ENCODE data around the gene LCT. TPM values are rescaled to one million over a fixed set of nuclear protein-coding genes. Genes with fewer than 3 reads are reported as not detected.

Gene LCT
- total and polyA plus RNA-seq, 2 of the 13 experiments (the other 11 are each of a cell fraction or from before 2014, with no cell fraction given): not detected

DNA sequence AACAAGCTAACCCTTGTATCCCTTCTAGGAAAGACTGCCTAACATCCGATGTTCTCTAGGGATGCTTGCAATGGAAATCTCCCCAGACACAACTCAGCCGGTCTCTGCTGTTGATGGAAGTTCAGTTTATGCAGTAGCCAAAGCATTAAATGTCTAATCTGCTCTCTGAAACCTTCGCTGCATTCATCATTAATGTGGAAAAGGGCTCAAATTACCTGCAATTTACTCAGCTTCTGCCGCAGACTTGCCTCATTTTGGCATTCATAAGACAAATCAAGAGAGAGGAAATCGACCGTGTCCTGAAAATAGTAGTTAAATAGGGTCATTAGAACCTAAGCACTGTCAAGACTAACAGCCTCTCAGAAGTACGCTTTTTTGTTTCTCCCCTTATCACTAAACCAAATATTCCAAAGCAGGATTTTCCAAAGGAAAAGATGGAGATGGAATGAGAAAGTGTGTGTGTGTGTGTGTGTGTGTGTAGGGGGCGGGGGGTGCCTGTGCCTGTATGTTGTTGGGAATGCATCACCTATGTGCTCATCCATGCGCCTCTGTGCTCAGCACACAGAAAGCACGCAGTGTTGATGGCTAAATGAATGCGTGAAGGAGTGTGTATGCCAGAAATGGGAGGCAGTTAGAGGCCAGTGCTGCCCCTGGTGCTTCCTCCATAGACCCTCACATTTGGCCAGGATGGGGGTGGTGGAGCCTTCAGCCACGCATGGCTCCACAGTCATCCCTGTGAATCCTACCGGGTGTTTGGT, 7.4 kb downstream of the LCT start:
- FAIRE-seq: no peak
- ATAC-seq: no peak
- no peaks in the 10 kb centered on the region for H3K79me2 ChIP-seq (ENCODE audit: insufficient read depth, low read length)
- in situ Hi-C loops (cut with HindIII; ENCODE audit: extremely low pct_ligation_motif_present, low pct_unique_long_range_greater_than_20kb): no loop called here
- POLR2A ChIA-PET: no interaction called here
- intact Hi-C loops (cut with micrococcal nuclease; ENCODE audit: unreplicated experiment): no loop called here
- H3K4me1 ChIP-seq (ENCODE audit: insufficient read depth, low read length): 0 out of 2 replicates have a peak, but pooled peaks cover 5% of the 10 kb centered on the region
- H3K9me3 ChIP-seq (ENCODE audit: low read length): no peaks in the 10 kb centered on the region
- H3K27ac ChIP-seq (ENCODE audit: extremely low read length, insufficient read depth, low read length): no peak overlapping the region
- no peaks in the 10 kb centered on the region for H4K20me1 ChIP-seq (ENCODE audit: insufficient read depth, low read length)
- no peak overlapping the region for H3K9ac ChIP-seq (ENCODE audit: insufficient read depth, low read depth, low read length)
- CTCF ChIA-PET (ENCODE audit: low intra/inter-chr PET ratio, low total read pairs): no interaction called here
- BruUV-seq (replicated peaks): no TSS peak
- no peak overlapping the region for H3K4me2 ChIP-seq (ENCODE audit: low read depth, low read length)
- H3K27me3 ChIP-seq (ENCODE audit: control insufficient read depth in 1 of 2, insufficient read depth in 2 of 2, low read length in 2 of 2): peaks cover 2 to 8% of the 10 kb centered on the region in 2 experiments; a peak in 3 of 5 replicates
- DNase-seq (ENCODE audit: low spot score): no peak
- 36% methylated on average over 12 of the region's 13 CpGs for WGBS (ENCODE audit: low lambda C conversion rate)
- H3K4me3 ChIP-seq (replicated peaks in 1 of 3; ENCODE audit: insufficient read depth in 1 of 3, low read depth in 2 of 3, low read length in 3 of 3): no peak overlapping the region
- H3K36me3 ChIP-seq (replicated peaks in 1 of 2; ENCODE audit: control insufficient read depth in 1 of 2, insufficient read depth in 2 of 2, low read length in 2 of 2): no peaks in the 10 kb centered on the region
- H2AFZ ChIP-seq (ENCODE audit: low read length): no peak overlapping the region
- no peak for TF ChIP-seq ZSCAN29 (CRISPR knock-in tag; conservative IDR thresholded peaks at IDR 0.05)
- no peak for TF ChIP-seq ADNP (CRISPR knock-in tag; IDR thresholded peaks at IDR 0.05)
- TF ChIP-seq MED1 (CRISPR knock-in tag; IDR thresholded peaks at IDR 0.05): no peak
- TF ChIP-seq ZBTB1 (CRISPR knock-in tag; IDR thresholded peaks at IDR 0.05; ENCODE audit: borderline replicate concordance): no peak
- TF ChIP-seq ETV5 (CRISPR knock-in tag; IDR thresholded peaks at IDR 0.05; ENCODE audit: borderline replicate concordance): no peak
- TF ChIP-seq ZNF160 (CRISPR knock-in tag; IDR thresholded peaks at IDR 0.05): no peak
- TF ChIP-seq, protein P1, sequence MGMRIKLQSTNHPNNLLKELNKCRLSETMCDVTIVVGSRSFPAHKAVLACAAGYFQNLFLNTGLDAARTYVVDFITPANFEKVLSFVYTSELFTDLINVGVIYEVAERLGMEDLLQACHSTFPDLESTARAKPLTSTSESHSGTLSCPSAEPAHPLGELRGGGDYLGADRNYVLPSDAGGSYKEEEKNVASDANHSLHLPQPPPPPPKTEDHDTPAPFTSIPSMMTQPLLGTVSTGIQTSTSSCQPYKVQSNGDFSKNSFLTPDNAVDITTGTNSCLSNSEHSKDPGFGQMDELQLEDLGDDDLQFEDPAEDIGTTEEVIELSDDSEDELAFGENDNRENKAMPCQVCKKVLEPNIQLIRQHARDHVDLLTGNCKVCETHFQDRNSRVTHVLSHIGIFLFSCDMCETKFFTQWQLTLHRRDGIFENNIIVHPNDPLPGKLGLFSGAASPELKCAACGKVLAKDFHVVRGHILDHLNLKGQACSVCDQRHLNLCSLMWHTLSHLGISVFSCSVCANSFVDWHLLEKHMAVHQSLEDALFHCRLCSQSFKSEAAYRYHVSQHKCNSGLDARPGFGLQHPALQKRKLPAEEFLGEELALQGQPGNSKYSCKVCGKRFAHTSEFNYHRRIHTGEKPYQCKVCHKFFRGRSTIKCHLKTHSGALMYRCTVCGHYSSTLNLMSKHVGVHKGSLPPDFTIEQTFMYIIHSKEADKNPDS (CRISPR knock-in tag; IDR thresholded peaks at IDR 0.05): no peak
- TF ChIP-seq SIX4 (CRISPR knock-in tag; IDR thresholded peaks at IDR 0.05): no peak
- TF ChIP-seq ZSCAN25 (CRISPR knock-in tag; IDR thresholded peaks at IDR 0.05): no peak
- TF ChIP-seq, protein P2, sequence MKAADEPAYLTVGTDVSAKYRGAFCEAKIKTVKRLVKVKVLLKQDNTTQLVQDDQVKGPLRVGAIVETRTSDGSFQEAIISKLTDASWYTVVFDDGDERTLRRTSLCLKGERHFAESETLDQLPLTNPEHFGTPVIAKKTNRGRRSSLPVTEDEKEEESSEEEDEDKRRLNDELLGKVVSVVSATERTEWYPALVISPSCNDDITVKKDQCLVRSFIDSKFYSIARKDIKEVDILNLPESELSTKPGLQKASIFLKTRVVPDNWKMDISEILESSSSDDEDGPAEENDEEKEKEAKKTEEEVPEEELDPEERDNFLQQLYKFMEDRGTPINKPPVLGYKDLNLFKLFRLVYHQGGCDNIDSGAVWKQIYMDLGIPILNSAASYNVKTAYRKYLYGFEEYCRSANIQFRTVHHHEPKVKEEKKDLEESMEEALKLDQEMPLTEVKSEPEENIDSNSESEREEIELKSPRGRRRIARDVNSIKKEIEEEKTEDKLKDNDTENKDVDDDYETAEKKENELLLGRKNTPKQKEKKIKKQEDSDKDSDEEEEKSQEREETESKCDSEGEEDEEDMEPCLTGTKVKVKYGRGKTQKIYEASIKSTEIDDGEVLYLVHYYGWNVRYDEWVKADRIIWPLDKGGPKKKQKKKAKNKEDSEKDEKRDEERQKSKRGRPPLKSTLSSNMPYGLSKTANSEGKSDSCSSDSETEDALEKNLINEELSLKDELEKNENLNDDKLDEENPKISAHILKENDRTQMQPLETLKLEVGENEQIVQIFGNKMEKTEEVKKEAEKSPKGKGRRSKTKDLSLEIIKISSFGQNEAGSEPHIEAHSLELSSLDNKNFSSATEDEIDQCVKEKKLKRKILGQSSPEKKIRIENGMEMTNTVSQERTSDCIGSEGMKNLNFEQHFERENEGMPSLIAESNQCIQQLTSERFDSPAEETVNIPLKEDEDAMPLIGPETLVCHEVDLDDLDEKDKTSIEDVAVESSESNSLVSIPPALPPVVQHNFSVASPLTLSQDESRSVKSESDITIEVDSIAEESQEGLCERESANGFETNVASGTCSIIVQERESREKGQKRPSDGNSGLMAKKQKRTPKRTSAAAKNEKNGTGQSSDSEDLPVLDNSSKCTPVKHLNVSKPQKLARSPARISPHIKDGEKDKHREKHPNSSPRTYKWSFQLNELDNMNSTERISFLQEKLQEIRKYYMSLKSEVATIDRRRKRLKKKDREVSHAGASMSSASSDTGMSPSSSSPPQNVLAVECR (CRISPR knock-in tag; IDR thresholded peaks at IDR 0.05; ENCODE audit: borderline replicate concordance): no peak
- TF ChIP-seq, protein P3, sequence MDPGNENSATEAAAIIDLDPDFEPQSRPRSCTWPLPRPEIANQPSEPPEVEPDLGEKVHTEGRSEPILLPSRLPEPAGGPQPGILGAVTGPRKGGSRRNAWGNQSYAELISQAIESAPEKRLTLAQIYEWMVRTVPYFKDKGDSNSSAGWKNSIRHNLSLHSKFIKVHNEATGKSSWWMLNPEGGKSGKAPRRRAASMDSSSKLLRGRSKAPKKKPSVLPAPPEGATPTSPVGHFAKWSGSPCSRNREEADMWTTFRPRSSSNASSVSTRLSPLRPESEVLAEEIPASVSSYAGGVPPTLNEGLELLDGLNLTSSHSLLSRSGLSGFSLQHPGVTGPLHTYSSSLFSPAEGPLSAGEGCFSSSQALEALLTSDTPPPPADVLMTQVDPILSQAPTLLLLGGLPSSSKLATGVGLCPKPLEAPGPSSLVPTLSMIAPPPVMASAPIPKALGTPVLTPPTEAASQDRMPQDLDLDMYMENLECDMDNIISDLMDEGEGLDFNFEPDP (CRISPR knock-in tag; conservative IDR thresholded peaks at IDR 0.05): no peak
- TF ChIP-seq, protein P4, sequence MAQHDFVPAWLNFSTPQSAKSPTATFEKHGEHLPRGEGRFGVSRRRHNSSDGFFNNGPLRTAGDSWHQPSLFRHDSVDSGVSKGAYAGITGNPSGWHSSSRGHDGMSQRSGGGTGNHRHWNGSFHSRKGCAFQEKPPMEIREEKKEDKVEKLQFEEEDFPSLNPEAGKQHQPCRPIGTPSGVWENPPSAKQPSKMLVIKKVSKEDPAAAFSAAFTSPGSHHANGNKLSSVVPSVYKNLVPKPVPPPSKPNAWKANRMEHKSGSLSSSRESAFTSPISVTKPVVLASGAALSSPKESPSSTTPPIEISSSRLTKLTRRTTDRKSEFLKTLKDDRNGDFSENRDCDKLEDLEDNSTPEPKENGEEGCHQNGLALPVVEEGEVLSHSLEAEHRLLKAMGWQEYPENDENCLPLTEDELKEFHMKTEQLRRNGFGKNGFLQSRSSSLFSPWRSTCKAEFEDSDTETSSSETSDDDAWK (CRISPR knock-in tag; IDR thresholded peaks at IDR 0.05): no peak
- no peak for TF ChIP-seq PRMT3 (CRISPR knock-in tag; IDR thresholded peaks at IDR 0.05; ENCODE audit: borderline replicate concordance, low read depth)
- no peak for TF ChIP-seq PAX8 (CRISPR knock-in tag; IDR thresholded peaks at IDR 0.05; ENCODE audit: borderline replicate concordance)
- TF ChIP-seq JDP2 (CRISPR knock-in tag; IDR thresholded peaks at IDR 0.05; ENCODE audit: borderline replicate concordance): no peak

Data from HepG2 (cell line).